Left forelimb (tissue), 1 donor: ENCODE measurements around the gene PDZK1.
"Not testable (repeated sequence)": the region's sequence is repeated elsewhere in the genome, so short reads cannot be mapped to it uniquely, and the experiment has no call there.

Experiments used
- DNase-seq: peaks from one replicate; pipeline ENCODE4 v3.0.0-alpha.2; 2018; ENCODE audit warnings: low spot score

The PDZK1 gene

GRCh38 chr1:145710291-145711027 lies 3.3 kb upstream of the PDZK1 start:
- DNase-seq = no peak

- DNase-seq = no peak
Observed at GRCh38 chr1:145708063-145708462, 895 bp upstream of the PDZK1 start.

GRCh38 chr1:145706086-145706664 lies 993 bp downstream of the PDZK1 start:
- DNase-seq = no peak

GRCh38 chr1:145705622-145706021 lies 1.5 kb downstream of the PDZK1 start:
- no peak for DNase-seq

GRCh38 chr1:145702826-145703225 lies 4.3 kb downstream of the PDZK1 start:
- DNase-seq = no peak

- DNase-seq = no peak
Observed at GRCh38 chr1:145702052-145702451, 5.1 kb downstream of the PDZK1 start.

- no peak for DNase-seq
Observed at GRCh38 chr1:145701306-145701862, 5.8 kb downstream of the PDZK1 start.

GRCh38 chr1:145696630-145696960 lies 10.6 kb downstream of the PDZK1 start:
- DNase-seq = no peak

- no peak for DNase-seq
Observed at GRCh38 chr1:145695821-145696629, 11.1 kb downstream of the PDZK1 start.

- DNase-seq = no peak
Observed at GRCh38 chr1:145692785-145693443, 14.3 kb downstream of the PDZK1 start.

- DNase-seq = no peak
Observed at GRCh38 chr1:145690587-145691558, 16.3 kb downstream of the PDZK1 start.

GRCh38 chr1:145689922-145690321 lies 17.2 kb downstream of the PDZK1 start:
- DNase-seq = no peak

GRCh38 chr1:145688924-145689323 lies 18.2 kb downstream of the PDZK1 start:
- DNase-seq = no peak

GRCh38 chr1:145688328-145688727 lies 18.8 kb downstream of the PDZK1 start:
- no peak for DNase-seq

GRCh38 chr1:145686078-145686477 lies 21.1 kb downstream of the PDZK1 start:
- not testable (repeated sequence) for DNase-seq

- not testable (repeated sequence) for DNase-seq
Observed at GRCh38 chr1:145684858-145685257, 22.3 kb downstream of the PDZK1 start.

- DNase-seq = not testable (repeated sequence)
Observed at GRCh38 chr1:145673217-145673616, 34.0 kb downstream of the PDZK1 start.

GRCh38 chr1:145670995-145671745 lies 36.0 kb downstream of the PDZK1 start:
- not testable (repeated sequence) for DNase-seq

GRCh38 chr1:145665015-145665414 lies 42.2 kb downstream of the PDZK1 start:
- not testable (repeated sequence) for DNase-seq

- not testable (repeated sequence) for DNase-seq
Observed at GRCh38 chr1:145662502-145662901, 44.7 kb downstream of the PDZK1 start.
